GM18868 (cell line): Measurements from ENCODE around the gene CFAP20DC.
"Not testable (repeated sequence)": the region's sequence is repeated elsewhere in the genome, so short reads cannot be mapped to it uniquely, and the experiment has no call there.

ENCODE experiments used
- ATAC-seq: cut with Tn5 transposase; IDR thresholded peaks from one replicate; pipeline ENCODE4 v1.9.1; 2021; ENCODE audit warnings: mild to moderate bottlenecking, moderate library complexity; ENCODE audit not compliant: unreplicated experiment

Gene CFAP20DC

GRCh38 chr3:58754074-58754473 lies 295.8 kb downstream of the CFAP20DC start:
- peak; percentile 91 for ATAC-seq

- ATAC-seq = no peak
These were observed 297.8 kb downstream of the CFAP20DC start for GRCh38 chr3:58751882-58752567.

- no peak for ATAC-seq
These were observed 298.6 kb downstream of the CFAP20DC start for GRCh38 chr3:58751235-58751634.

- no peak for ATAC-seq
These were observed 299.9 kb downstream of the CFAP20DC start for GRCh38 chr3:58749948-58750347.

- no peak for ATAC-seq
These were observed 301.8 kb downstream of the CFAP20DC start for GRCh38 chr3:58748024-58748423.

- ATAC-seq = no peak
These were observed 303.1 kb downstream of the CFAP20DC start for GRCh38 chr3:58746758-58747157.

GRCh38 chr3:58743296-58743695 lies 306.5 kb downstream of the CFAP20DC start:
- ATAC-seq = no peak

- ATAC-seq = no peak
These were observed 307.6 kb downstream of the CFAP20DC start for GRCh38 chr3:58742239-58742638.

GRCh38 chr3:58737644-58738043 lies 312.2 kb downstream of the CFAP20DC start:
- ATAC-seq = no peak

- ATAC-seq = no peak
These were observed 318.2 kb downstream of the CFAP20DC start for GRCh38 chr3:58731673-58732072.

- ATAC-seq = no peak
These were observed 321.1 kb downstream of the CFAP20DC start for GRCh38 chr3:58728723-58729122.

GRCh38 chr3:58725326-58725853 lies 324.4 kb downstream of the CFAP20DC start:
- ATAC-seq = peak; percentile 57

GRCh38 chr3:58724336-58724735 lies 325.5 kb downstream of the CFAP20DC start:
- ATAC-seq = no peak

- ATAC-seq = no peak
These were observed 326.7 kb downstream of the CFAP20DC start for GRCh38 chr3:58723173-58723572.

GRCh38 chr3:58722561-58722960 lies 327.3 kb downstream of the CFAP20DC start:
- ATAC-seq = no peak

GRCh38 chr3:58720526-58720925 lies 329.3 kb downstream of the CFAP20DC start:
- ATAC-seq = no peak

GRCh38 chr3:58719684-58720083 lies 330.1 kb downstream of the CFAP20DC start:
- ATAC-seq = no peak

GRCh38 chr3:58713715-58714401 lies 336.0 kb downstream of the CFAP20DC start:
- ATAC-seq = no peak

- no peak for ATAC-seq
These were observed 338.0 kb downstream of the CFAP20DC start for GRCh38 chr3:58711871-58712270.

GRCh38 chr3:58708983-58709382 lies 340.8 kb downstream of the CFAP20DC start:
- ATAC-seq = not testable (repeated sequence)

- no peak for ATAC-seq
These were observed 341.6 kb downstream of the CFAP20DC start for GRCh38 chr3:58708116-58708791.
